ENCODE results near the gene CMTM4. TPM values are rescaled to one million over a fixed set of nuclear protein-coding genes. Genes with fewer than 3 reads are reported as not detected.
A peak's percentile ranks its signal among the peaks of the same experiment; 100 is the strongest.

Gene CMTM4
- total and polyA plus RNA-seq, 2 experiments from 2014 or later: 14.1 to 77.0 TPM

DNA sequence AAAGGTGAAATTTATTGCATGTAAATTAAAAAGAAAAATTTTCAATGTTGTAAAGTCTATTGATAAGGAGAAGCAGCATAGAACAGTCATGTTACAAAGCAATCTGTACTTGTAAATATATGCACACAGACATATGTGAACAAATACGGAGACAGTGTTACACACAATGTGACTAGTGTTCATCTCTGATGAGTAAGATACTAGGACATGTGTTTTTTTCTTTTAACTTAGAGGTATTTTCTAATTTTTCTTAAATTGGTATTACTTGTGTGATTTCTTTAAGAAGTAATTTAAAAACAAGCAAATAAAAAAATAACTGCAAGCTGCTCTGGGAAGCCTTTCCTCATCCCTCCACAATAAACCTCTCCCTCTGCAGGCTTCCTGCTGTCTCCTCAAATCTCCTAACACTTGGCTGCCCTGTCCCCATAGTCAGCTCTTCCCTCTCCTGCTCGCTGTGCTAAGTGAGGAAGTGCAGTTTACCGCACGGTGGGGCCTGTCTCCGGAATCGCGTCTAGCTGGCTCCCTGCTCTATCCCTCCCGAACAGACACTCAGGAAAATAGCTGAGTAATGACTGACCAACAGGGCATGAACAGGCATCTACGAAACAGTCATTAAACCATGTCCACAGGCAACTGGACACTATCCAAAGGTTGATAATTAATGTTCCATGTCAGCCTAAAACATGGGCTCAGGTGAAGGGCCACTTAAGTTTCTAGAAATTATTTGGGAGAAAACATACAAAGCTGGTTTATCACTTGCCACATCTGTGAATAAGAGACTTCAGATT is 35.9 kb downstream of the CMTM4 start:
- H3K27ac Mint-ChIP-seq: peak overlapping the region; percentile 12; the same call in 1 of the 2 replicates
- H3K9me3 Mint-ChIP-seq: no peaks in the 10 kb centered on the region
- peaks cover 17% of the 10 kb centered on the region for H3K4me1 Mint-ChIP-seq
- Histone ChIP-seq H3K4me1 (ENCODE audit: insufficient read depth) (0 out of 2 replicates have a peak, but pooled peaks cover 5% of the 10 kb centered on the region), H3K4me2 (no peak overlapping the region), H3K4me3 (no peak overlapping the region), H2AFZ (no peak overlapping the region), H3F3A (replicated peaks; ENCODE audit: low read depth) (no peaks in the 10 kb centered on the region), H3K36me3 (ENCODE audit: insufficient read depth) (no peaks in the 10 kb centered on the region), H3K27me3 (ENCODE audit: insufficient read depth) (no peaks in the 10 kb centered on the region), H3K9me2 (ENCODE audit: insufficient read depth) (no peaks in the 10 kb centered on the region), H3K27ac (ENCODE audit: low read depth) (0 out of 2 replicates have a peak overlapping the region, but pooled peaks have one; percentile 27), H3K79me2 (replicated peaks; ENCODE audit: insufficient read depth) (peaks cover 34% of the 10 kb centered on the region; the same call in 1 of the 2 replicates), H4K20me1 (replicated peaks; ENCODE audit: insufficient read depth) (peaks cover 5% of the 10 kb centered on the region)
- DNase-seq (ENCODE audit: low spot score) (peak; percentile 45), ATAC-seq (peak; percentile 93)
- peaks cover 2% of the 10 kb centered on the region for H3K27me3 Mint-ChIP-seq (ENCODE audit: insufficient read depth, low read depth, poor library complexity)
- H3K36me3 Mint-ChIP-seq (ENCODE audit: low read depth): no peaks in the 10 kb centered on the region
- TF ChIP-seq, protein P1, sequence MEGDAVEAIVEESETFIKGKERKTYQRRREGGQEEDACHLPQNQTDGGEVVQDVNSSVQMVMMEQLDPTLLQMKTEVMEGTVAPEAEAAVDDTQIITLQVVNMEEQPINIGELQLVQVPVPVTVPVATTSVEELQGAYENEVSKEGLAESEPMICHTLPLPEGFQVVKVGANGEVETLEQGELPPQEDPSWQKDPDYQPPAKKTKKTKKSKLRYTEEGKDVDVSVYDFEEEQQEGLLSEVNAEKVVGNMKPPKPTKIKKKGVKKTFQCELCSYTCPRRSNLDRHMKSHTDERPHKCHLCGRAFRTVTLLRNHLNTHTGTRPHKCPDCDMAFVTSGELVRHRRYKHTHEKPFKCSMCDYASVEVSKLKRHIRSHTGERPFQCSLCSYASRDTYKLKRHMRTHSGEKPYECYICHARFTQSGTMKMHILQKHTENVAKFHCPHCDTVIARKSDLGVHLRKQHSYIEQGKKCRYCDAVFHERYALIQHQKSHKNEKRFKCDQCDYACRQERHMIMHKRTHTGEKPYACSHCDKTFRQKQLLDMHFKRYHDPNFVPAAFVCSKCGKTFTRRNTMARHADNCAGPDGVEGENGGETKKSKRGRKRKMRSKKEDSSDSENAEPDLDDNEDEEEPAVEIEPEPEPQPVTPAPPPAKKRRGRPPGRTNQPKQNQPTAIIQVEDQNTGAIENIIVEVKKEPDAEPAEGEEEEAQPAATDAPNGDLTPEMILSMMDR (conservative IDR thresholded peaks at IDR 0.05; ENCODE audit: low read depth in 2 of 2): 0 out of 4 replicates have a peak, but pooled peaks of 1 of the 2 experiments have one; percentile 4
- TF ChIP-seq CREB1 (CRISPR knock-in tag; IDR thresholded peaks at IDR 0.05; ENCODE audit: low read depth) (no peak), JUNB (IDR thresholded peaks at IDR 0.05; ENCODE audit: unreplicated experiment) (no peak), REST (IDR thresholded peaks at IDR 0.05; ENCODE audit: unreplicated experiment) (no peak)
- H3K4me3 Mint-ChIP-seq: no peak overlapping the region

DNA sequence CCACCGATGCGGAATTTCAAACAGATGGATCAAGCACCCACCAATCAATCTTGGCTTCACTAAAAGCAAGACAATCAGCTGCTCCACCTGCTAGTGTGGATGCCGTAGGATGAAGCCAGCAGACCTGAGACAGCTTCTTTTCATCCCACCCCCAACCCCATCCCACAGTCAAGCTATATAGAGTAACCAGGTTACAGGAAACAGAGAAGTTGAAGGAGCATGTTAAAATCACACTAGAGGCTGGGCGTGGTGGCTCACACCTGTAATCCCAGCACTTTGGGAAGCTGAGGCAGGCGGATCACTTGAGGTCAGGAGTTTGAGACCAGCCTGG is 37.7 kb downstream of the CMTM4 start:
- Mint-ChIP-seq H3K36me3 (ENCODE audit: low read depth) (no peaks in the 10 kb centered on the region), H3K4me1 (peaks cover 17% of the 10 kb centered on the region), H3K27ac (no peak overlapping the region), H3K27me3 (ENCODE audit: insufficient read depth, low read depth, poor library complexity) (peaks cover 2% of the 10 kb centered on the region), H3K9me3 (no peaks in the 10 kb centered on the region), H3K4me3 (no peak overlapping the region)
- Histone ChIP-seq H3K36me3 (ENCODE audit: insufficient read depth) (no peaks in the 10 kb centered on the region), H4K20me1 (replicated peaks; ENCODE audit: insufficient read depth) (peaks cover 12% of the 10 kb centered on the region), H3K4me3 (no peak overlapping the region), H3K79me2 (replicated peaks; ENCODE audit: insufficient read depth) (peaks cover 44% of the 10 kb centered on the region), H2AFZ (no peak overlapping the region), H3K9me2 (ENCODE audit: insufficient read depth) (no peaks in the 10 kb centered on the region), H3K27ac (ENCODE audit: low read depth) (no peak overlapping the region), H3F3A (replicated peaks; ENCODE audit: low read depth) (no peaks in the 10 kb centered on the region), H3K27me3 (ENCODE audit: insufficient read depth) (no peaks in the 10 kb centered on the region), H3K4me1 (ENCODE audit: insufficient read depth) (0 out of 2 replicates have a peak, but pooled peaks cover 5% of the 10 kb centered on the region), H3K4me2 (no peak overlapping the region)
- no peak for ATAC-seq
- TF ChIP-seq EZH2phosphoT487 (IDR thresholded peaks at IDR 0.05; ENCODE audit: unreplicated experiment) (no peak), ZNF331 (CRISPR knock-in tag; IDR thresholded peaks at IDR 0.05; ENCODE audit: low read depth) (no peak)
- TF ChIP-seq, protein P2, sequence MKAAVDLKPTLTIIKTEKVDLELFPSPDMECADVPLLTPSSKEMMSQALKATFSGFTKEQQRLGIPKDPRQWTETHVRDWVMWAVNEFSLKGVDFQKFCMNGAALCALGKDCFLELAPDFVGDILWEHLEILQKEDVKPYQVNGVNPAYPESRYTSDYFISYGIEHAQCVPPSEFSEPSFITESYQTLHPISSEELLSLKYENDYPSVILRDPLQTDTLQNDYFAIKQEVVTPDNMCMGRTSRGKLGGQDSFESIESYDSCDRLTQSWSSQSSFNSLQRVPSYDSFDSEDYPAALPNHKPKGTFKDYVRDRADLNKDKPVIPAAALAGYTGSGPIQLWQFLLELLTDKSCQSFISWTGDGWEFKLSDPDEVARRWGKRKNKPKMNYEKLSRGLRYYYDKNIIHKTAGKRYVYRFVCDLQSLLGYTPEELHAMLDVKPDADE (IDR thresholded peaks at IDR 0.05): no peak
- no peak for DNase-seq (ENCODE audit: low spot score)

Measured in GM23338 (cell line).